K562 (cell line): ENCODE measurements around the gene SHLD2. TPM values are rescaled to one million over a fixed set of nuclear protein-coding genes. Genes with fewer than 3 reads are reported as not detected.

Experiments
- CBX1 ChIP-seq: sonication (generic); IDR thresholded peaks from 2 replicates; pipeline ENCODE4 v1.6.1; 2016; ENCODE audit warnings: antibody characterized with exemption, low read depth, mild to moderate bottlenecking
- RAD21 ChIP-seq, 2 experiments: fragments of 250-450 bp in 1 of 2; fragments of 450-650 bp in 1 of 2; sonication (Bioruptor Pico) in 1 of 2; formaldehyde crosslinking in 1 of 2; IDR thresholded peaks in 1 of 2; conservative IDR thresholded peaks in 1 of 2; 2 replicates each; pipeline versions ENCODE4 v1.4.0 to v1.8.0; 2020 to 2022; ENCODE audit warnings: mild to moderate bottlenecking in 2 of 2, moderate library complexity in 1 of 2
- RFX1 ChIP-seq: fragments of 450-650 bp; IDR thresholded peaks from 2 replicates; pipeline ENCODE4 v1.6.1; 2016; ENCODE audit warnings: mild to moderate bottlenecking, moderate library complexity
- SAP30 ChIP-seq: fragments of 200-600 bp; sonication (generic); IDR thresholded peaks from 2 replicates; pipeline ENCODE4 v1.6.1; 2012; ENCODE audit warnings: borderline replicate concordance, low read depth, mild to moderate bottlenecking, moderate library complexity, low read length, control low read depth, inconsistent platforms; ENCODE audit not compliant: insufficient read depth, poor library complexity, severe bottlenecking
- polyA plus RNA-seq, 8 experiments: library from polyadenylated mRNA; depleted of rRNA in 4 of 8; stranded (reverse) in 5 of 8; unstranded in 3 of 8; fragments of >200 nt; fragmentation: Nextera tagmentation in 2 of 8; fragmentation: Illumina TruSeq in 1 of 8; extraction: Ambion mirVana in 2 of 8; extraction: Trizol in 1 of 8; gene quantifications; 2 replicates each; pipeline versions ENCODE4 v1.2.1 to v1.2.3, GENCODE V29; 2011 to 2014; ENCODE audit warnings: inconsistent platforms in 1 of 8, missing spikeins in 1 of 8
- total RNA-seq, 7 experiments: library from RNA; depleted of rRNA in 6 of 7; stranded (reverse); fragments of >200 nt in 6 of 7; fragmentation: Illumina TruSeq in 2 of 7; extraction: Trizol in 2 of 7; gene quantifications; 2 replicates each; pipeline versions ENCODE4 v1.2.1 to v1.2.3, GENCODE V29; 2011 to 2021; ENCODE audit warnings: low replicate concordance in 1 of 7
- TF ChIP-seq, protein P1 (sequence below): sonication (generic); formaldehyde crosslinking; IDR thresholded peaks from 2 replicates; pipeline ENCODE4 v1.8.1; 2022; ENCODE audit warnings: missing genetic modification reagents
- TF ChIP-seq, protein P2 (sequence below): sonication (generic); formaldehyde crosslinking; IDR thresholded peaks from 2 replicates; pipeline ENCODE4 v1.8.1; 2023; ENCODE audit warnings: mild to moderate bottlenecking, missing genetic modification reagents
- TF ChIP-seq, protein P3 (sequence below): fragments of 450-650 bp; IDR thresholded peaks from 2 replicates; pipeline ENCODE4 v1.6.1; 2016; ENCODE audit warnings: antibody characterized with exemption

The SHLD2 gene
- total and polyA plus RNA-seq, 9 of the 15 experiments (the other 6 are each of a cell fraction or from before 2014, with no cell fraction given) = 21.6 to 51.2 (median 39.4) TPM

GRCh38 chr10:87060280-87060928 lies 34.6 kb upstream of the SHLD2 start (continued):
- TF ChIP-seq, protein P1, sequence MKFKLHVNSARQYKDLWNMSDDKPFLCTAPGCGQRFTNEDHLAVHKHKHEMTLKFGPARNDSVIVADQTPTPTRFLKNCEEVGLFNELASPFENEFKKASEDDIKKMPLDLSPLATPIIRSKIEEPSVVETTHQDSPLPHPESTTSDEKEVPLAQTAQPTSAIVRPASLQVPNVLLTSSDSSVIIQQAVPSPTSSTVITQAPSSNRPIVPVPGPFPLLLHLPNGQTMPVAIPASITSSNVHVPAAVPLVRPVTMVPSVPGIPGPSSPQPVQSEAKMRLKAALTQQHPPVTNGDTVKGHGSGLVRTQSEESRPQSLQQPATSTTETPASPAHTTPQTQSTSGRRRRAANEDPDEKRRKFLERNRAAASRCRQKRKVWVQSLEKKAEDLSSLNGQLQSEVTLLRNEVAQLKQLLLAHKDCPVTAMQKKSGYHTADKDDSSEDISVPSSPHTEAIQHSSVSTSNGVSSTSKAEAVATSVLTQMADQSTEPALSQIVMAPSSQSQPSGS (CRISPR knock-in tag) = no peak
- TF ChIP-seq SAP30 (no peak), RAD21 (CRISPR knock-in tag; conservative IDR thresholded peaks at IDR 0.05 in 1 of 2, IDR thresholded peaks at IDR 0.05 in 1 of 2) (no peak), CBX1 (no peak), RFX1 (no peak)
- TF ChIP-seq, protein P2, sequence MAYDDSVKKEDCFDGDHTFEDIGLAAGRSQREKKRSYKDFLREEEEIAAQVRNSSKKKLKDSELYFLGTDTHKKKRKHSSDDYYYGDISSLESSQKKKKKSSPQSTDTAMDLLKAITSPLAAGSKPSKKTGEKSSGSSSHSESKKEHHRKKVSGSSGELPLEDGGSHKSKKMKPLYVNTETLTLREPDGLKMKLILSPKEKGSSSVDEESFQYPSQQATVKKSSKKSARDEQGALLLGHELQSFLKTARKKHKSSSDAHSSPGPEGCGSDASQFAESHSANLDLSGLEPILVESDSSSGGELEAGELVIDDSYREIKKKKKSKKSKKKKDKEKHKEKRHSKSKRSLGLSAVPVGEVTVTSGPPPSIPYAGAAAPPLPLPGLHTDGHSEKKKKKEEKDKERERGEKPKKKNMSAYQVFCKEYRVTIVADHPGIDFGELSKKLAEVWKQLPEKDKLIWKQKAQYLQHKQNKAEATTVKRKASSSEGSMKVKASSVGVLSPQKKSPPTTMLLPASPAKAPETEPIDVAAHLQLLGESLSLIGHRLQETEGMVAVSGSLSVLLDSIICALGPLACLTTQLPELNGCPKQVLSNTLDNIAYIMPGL (CRISPR knock-in tag) = no peak
- TF ChIP-seq, protein P3, sequence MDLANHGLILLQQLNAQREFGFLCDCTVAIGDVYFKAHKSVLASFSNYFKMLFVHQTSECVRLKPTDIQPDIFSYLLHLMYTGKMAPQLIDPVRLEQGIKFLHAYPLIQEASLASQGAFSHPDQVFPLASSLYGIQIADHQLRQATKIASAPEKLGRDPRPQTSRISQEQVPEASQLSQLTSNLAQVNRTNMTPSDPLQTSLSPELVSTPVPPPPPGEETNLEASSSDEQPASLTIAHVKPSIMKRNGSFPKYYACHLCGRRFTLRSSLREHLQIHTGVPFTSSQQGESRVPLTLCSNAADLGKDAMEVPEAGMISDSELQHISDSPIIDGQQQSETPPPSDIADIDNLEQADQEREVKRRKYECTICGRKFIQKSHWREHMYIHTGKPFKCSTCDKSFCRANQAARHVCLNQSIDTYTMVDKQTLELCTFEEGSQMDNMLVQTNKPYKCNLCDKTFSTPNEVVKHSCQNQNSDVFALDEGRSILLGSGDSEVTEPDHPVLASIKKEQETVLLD = no peak
